ENCODE data around the gene NMRK1. TPM values are rescaled to one million over a fixed set of nuclear protein-coding genes. Genes with fewer than 3 reads are reported as not detected.

The NMRK1 gene
- polyA plus RNA-seq, 1 donor from 2014 or later, result 12.9 TPM

DNA sequence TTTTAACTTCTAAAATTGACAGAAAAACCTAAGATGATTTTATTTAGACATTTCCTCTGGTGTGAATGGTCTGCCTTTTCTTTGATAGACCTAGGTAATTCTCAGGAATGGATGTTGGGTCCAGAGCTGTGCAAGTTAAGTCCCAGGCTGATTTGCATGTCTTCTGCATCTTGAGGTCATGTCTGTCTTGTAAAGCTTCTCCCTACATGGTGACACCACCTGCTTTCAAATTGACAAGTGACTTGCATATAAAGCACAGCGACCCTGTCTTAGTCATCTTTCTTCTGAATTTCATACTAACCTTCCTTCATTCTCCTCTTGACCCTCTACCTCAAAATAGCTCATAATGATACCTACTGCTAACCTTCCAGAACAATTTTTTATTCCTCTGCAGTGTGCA, 29.6 kb upstream of the NMRK1 start:
- H3K27me3 ChIP-seq (ENCODE audit: insufficient read depth, low read depth, low read length), result no peaks in the 10 kb centered on the region
- no peaks in the 10 kb centered on the region for H3K9me3 ChIP-seq (ENCODE audit: low read length)
- H3F3A ChIP-seq (ENCODE audit: insufficient read depth, low read length, poor library complexity, severe bottlenecking), result no peaks in the 10 kb centered on the region
- H2AFZ ChIP-seq (ENCODE audit: low read depth, low read length), result no peak overlapping the region
- no peaks in the 10 kb centered on the region for H4K20me1 ChIP-seq (ENCODE audit: insufficient read depth)
- H3K4me3 ChIP-seq (ENCODE audit: low read length), result no peak overlapping the region
- H3K9me2 ChIP-seq (ENCODE audit: insufficient read depth, low read length), result no peaks in the 10 kb centered on the region
- no peak overlapping the region for H3K4me2 ChIP-seq (ENCODE audit: low read length)
- H3K36me3 ChIP-seq (ENCODE audit: insufficient read depth, low read length), result no peaks in the 10 kb centered on the region
- no peaks in the 10 kb centered on the region for H3K79me2 ChIP-seq (replicated peaks; ENCODE audit: insufficient read depth, low read length)
- H3K9ac ChIP-seq (ENCODE audit: low read length), result no peak overlapping the region
- no peak overlapping the region for H3K27ac ChIP-seq (ENCODE audit: low read length)
- TF ChIP-seq EP300 (conservative IDR thresholded peaks at IDR 0.05; ENCODE audit: poor library complexity, severe bottlenecking), result no peak
- TF ChIP-seq, protein P1, sequence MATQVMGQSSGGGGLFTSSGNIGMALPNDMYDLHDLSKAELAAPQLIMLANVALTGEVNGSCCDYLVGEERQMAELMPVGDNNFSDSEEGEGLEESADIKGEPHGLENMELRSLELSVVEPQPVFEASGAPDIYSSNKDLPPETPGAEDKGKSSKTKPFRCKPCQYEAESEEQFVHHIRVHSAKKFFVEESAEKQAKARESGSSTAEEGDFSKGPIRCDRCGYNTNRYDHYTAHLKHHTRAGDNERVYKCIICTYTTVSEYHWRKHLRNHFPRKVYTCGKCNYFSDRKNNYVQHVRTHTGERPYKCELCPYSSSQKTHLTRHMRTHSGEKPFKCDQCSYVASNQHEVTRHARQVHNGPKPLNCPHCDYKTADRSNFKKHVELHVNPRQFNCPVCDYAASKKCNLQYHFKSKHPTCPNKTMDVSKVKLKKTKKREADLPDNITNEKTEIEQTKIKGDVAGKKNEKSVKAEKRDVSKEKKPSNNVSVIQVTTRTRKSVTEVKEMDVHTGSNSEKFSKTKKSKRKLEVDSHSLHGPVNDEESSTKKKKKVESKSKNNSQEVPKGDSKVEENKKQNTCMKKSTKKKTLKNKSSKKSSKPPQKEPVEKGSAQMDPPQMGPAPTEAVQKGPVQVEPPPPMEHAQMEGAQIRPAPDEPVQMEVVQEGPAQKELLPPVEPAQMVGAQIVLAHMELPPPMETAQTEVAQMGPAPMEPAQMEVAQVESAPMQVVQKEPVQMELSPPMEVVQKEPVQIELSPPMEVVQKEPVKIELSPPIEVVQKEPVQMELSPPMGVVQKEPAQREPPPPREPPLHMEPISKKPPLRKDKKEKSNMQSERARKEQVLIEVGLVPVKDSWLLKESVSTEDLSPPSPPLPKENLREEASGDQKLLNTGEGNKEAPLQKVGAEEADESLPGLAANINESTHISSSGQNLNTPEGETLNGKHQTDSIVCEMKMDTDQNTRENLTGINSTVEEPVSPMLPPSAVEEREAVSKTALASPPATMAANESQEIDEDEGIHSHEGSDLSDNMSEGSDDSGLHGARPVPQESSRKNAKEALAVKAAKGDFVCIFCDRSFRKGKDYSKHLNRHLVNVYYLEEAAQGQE (IDR thresholded peaks at IDR 0.05; ENCODE audit: borderline replicate concordance), result no peak

DNA sequence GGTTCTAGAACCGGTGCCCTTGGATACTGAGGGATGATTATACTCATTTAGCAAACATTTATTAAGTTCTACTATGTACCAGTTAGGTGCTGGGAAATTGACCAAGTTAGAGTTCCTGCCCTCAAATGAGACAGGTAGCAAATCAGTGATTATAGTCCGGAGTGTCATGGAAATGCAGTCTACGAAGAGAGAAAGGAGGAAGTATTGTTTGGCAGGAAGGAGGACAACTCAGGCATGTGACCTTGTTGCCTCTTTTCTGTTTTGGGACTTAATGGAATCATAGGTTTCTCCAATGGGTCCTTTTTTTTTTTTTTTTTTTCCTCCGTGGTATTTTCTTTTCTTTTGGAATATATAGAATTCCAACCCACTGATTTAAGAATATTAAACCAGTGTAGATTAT, 28.4 kb upstream of the NMRK1 start:
- no peaks in the 10 kb centered on the region for H4K20me1 ChIP-seq (ENCODE audit: insufficient read depth)
- H3F3A ChIP-seq (ENCODE audit: insufficient read depth, low read length, poor library complexity, severe bottlenecking), result no peaks in the 10 kb centered on the region
- no peaks in the 10 kb centered on the region for H3K79me2 ChIP-seq (replicated peaks; ENCODE audit: insufficient read depth, low read length)
- H3K9ac ChIP-seq (ENCODE audit: low read length), result no peak overlapping the region
- H3K27ac ChIP-seq (ENCODE audit: low read length), result no peak overlapping the region
- H3K4me3 ChIP-seq (ENCODE audit: low read length), result no peak overlapping the region
- no peaks in the 10 kb centered on the region for H3K9me2 ChIP-seq (ENCODE audit: insufficient read depth, low read length)
- no peak for TF ChIP-seq MXI1 (conservative IDR thresholded peaks at IDR 0.05; ENCODE audit: poor library complexity, severe bottlenecking)
- TF ChIP-seq, protein P2, sequence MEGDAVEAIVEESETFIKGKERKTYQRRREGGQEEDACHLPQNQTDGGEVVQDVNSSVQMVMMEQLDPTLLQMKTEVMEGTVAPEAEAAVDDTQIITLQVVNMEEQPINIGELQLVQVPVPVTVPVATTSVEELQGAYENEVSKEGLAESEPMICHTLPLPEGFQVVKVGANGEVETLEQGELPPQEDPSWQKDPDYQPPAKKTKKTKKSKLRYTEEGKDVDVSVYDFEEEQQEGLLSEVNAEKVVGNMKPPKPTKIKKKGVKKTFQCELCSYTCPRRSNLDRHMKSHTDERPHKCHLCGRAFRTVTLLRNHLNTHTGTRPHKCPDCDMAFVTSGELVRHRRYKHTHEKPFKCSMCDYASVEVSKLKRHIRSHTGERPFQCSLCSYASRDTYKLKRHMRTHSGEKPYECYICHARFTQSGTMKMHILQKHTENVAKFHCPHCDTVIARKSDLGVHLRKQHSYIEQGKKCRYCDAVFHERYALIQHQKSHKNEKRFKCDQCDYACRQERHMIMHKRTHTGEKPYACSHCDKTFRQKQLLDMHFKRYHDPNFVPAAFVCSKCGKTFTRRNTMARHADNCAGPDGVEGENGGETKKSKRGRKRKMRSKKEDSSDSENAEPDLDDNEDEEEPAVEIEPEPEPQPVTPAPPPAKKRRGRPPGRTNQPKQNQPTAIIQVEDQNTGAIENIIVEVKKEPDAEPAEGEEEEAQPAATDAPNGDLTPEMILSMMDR (IDR thresholded peaks at IDR 0.05; ENCODE audit: poor library complexity, severe bottlenecking), result no peak
- no peak for TF ChIP-seq SMC3 (conservative IDR thresholded peaks at IDR 0.05; ENCODE audit: poor library complexity)
- TF ChIP-seq TAF1 (IDR thresholded peaks at IDR 0.05; ENCODE audit: low read depth), result no peak
- TF ChIP-seq POLR2AphosphoS5 (IDR thresholded peaks at IDR 0.05), result no peak
- TF ChIP-seq, protein P1 (IDR thresholded peaks at IDR 0.05; ENCODE audit: borderline replicate concordance), result no peak
- TF ChIP-seq EP300 (conservative IDR thresholded peaks at IDR 0.05; ENCODE audit: poor library complexity, severe bottlenecking), result no peak
- TF ChIP-seq RAD21 (conservative IDR thresholded peaks at IDR 0.05), result no peak
- no peak for TF ChIP-seq EZH2 (IDR thresholded peaks at IDR 0.05; ENCODE audit: borderline replicate concordance, insufficient read depth, low read length, poor library complexity, severe bottlenecking)
- no peaks in the 10 kb centered on the region for H3K36me3 ChIP-seq (ENCODE audit: insufficient read depth, low read length)
- H3K27me3 ChIP-seq (ENCODE audit: insufficient read depth, low read depth, low read length), result no peaks in the 10 kb centered on the region
- H2AFZ ChIP-seq (ENCODE audit: low read depth, low read length), result no peak overlapping the region
- H3K4me2 ChIP-seq (ENCODE audit: low read length), result no peak overlapping the region
- H3K9me3 ChIP-seq (ENCODE audit: low read length), result no peaks in the 10 kb centered on the region
